Measurements from ENCODE around the gene EYA2. TPM values are rescaled to one million over a fixed set of nuclear protein-coding genes. Genes with fewer than 3 reads are reported as not detected.

The EYA2 gene
- total and polyA plus RNA-seq, 12 donors, result 0.26 to 1.9 (median 0.70) TPM

DNA sequence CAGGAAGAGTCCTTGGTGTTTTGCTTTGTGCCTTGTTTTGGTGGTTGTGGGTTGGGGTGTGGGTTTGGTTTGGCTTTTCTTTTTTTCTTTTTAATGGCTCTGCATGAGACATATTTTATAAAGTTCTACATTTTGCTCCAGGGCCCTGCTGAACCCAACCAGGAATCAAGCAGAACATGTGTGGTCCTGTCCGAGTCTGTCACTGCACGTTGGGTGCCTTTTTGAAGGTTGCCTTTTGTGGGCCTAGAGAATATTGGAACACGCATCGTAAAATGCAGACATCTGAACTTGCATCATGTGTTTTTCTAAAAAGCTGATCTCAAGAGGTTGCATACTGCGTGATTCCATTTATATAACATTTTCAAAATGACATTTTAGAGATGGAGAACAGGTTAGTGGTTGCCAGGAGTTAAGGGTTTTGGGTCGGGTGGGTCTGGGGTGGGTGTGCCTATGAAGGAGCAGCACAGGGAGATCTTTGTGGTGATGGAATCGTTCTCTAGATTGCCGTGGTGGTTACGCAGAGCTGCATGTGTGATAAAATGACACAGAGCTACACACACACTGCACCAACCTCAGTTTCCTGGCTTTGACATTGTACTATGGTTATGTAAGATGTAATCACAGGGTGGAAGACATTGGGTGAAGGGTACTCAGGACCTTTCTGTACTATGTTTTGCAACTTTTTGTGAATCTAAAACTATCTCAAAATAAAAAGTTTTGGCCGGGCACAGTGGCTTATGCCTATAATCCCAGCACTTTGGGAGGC lies 80.2 kb downstream of the EYA2 start:
- no peak overlapping the region for H3K27ac ChIP-seq
- intact Hi-C loops (cut with DNase I), result no loop called here
- H3K27me3 ChIP-seq, result peaks cover 0 to 66% (median 6%) of the 10 kb centered on the region in 7 donors
- WGBS, 2 donors, result 88 to 91% methylated on average over 10 of the region's 10 CpGs
- no peaks in the 10 kb centered on the region for H3K4me1 ChIP-seq
- H3K36me3 ChIP-seq, result no peaks in the 10 kb centered on the region
- TF ChIP-seq, protein P1, sequence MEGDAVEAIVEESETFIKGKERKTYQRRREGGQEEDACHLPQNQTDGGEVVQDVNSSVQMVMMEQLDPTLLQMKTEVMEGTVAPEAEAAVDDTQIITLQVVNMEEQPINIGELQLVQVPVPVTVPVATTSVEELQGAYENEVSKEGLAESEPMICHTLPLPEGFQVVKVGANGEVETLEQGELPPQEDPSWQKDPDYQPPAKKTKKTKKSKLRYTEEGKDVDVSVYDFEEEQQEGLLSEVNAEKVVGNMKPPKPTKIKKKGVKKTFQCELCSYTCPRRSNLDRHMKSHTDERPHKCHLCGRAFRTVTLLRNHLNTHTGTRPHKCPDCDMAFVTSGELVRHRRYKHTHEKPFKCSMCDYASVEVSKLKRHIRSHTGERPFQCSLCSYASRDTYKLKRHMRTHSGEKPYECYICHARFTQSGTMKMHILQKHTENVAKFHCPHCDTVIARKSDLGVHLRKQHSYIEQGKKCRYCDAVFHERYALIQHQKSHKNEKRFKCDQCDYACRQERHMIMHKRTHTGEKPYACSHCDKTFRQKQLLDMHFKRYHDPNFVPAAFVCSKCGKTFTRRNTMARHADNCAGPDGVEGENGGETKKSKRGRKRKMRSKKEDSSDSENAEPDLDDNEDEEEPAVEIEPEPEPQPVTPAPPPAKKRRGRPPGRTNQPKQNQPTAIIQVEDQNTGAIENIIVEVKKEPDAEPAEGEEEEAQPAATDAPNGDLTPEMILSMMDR (IDR thresholded peaks at IDR 0.05), result no peak
- H3K4me3 ChIP-seq, result no peak overlapping the region
- no peaks in the 10 kb centered on the region for H3K9me3 ChIP-seq
- DNase-seq (no peak), ATAC-seq (no peak)

DNA sequence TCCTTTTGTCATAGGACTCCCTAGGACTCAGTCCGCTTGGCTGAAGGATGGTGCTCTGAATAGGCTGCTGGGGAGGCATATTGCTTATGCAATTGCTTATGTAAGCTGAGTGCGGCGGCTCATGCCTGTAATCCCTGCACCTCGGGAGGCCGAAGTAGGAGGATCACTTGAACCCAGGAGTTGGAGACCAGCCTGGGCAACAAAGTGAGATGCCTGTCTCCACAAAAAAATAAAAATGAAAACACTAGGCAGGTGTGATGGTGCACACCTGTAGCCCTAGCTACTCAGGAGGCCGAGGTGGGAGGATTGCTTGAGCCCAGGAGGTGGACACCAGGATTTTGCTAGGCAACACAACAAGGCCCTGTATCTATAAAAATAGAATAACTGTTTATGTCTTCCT lies 81.3 kb downstream of the EYA2 start:
- DNase-seq (no peak), ATAC-seq (no peak)
- H3K4me3 ChIP-seq, result no peak overlapping the region
- H3K36me3 ChIP-seq, result no peaks in the 10 kb centered on the region
- no peak overlapping the region for H3K27ac ChIP-seq
- 92 to 93% methylated on average over 6 of the region's 6 CpGs for WGBS, 2 donors
- peaks cover 0 to 65% (median 6%) of the 10 kb centered on the region in 7 donors for H3K27me3 ChIP-seq
- H3K4me1 ChIP-seq, result no peaks in the 10 kb centered on the region
- H3K9me3 ChIP-seq, result no peaks in the 10 kb centered on the region
- TF ChIP-seq, protein P1 (IDR thresholded peaks at IDR 0.05), result no peak
- intact Hi-C loops (cut with DNase I), result no loop called here

GRCh38 chr20:46977204-46977603 lies 82.6 kb downstream of the EYA2 start:
- ATAC-seq, result no peak
- TF ChIP-seq, protein P1 (IDR thresholded peaks at IDR 0.05), result no peak
- Histone ChIP-seq H3K9me3 (peaks cover 0 to 4% (median 0%) of the 10 kb centered on the region in 11 donors), H3K4me3 (no peak overlapping the region), H3K4me1 (no peaks in the 10 kb centered on the region), H3K27me3 (peaks cover 0 to 59% (median 6%) of the 10 kb centered on the region in 7 donors), H3K27ac (no peak overlapping the region), H3K36me3 (no peaks in the 10 kb centered on the region)
- no peak for DNase-seq
- intact Hi-C loops (cut with DNase I), result no loop called here

GRCh38 chr20:46977909-46978588 lies 83.4 kb downstream of the EYA2 start:
- H3K4me3 ChIP-seq, result no peak overlapping the region
- H3K36me3 ChIP-seq, result no peaks in the 10 kb centered on the region
- no peaks in the 10 kb centered on the region for H3K4me1 ChIP-seq
- WGBS, 2 donors, result 81 to 86% methylated on average over 13 of the region's 13 CpGs
- DNase-seq (no peak), ATAC-seq (no peak)
- TF ChIP-seq, protein P1 (IDR thresholded peaks at IDR 0.05), result no peak
- H3K27ac ChIP-seq, result no peak overlapping the region
- peaks cover 0 to 54% (median 6%) of the 10 kb centered on the region in 7 donors for H3K27me3 ChIP-seq
- intact Hi-C loops (cut with DNase I), result no loop called here
- H3K9me3 ChIP-seq, result peaks cover 0 to 13% (median 8%) of the 10 kb centered on the region in 11 donors
